Neutrophil (primary cell): Measurements from ENCODE around the gene EBF3.

Experiments used
- H3K27ac ChIP-seq: fragments of 200-600 bp; sonication (generic); 2 replicates; pipeline ENCODE4 v1.5.1; 2016; ENCODE audit warnings: mild to moderate bottlenecking, moderate library complexity
- H3K27me3 ChIP-seq: fragments of 200-600 bp; sonication (generic); 2 replicates; pipeline ENCODE4 v1.6.0; 2016; ENCODE audit warnings: mild to moderate bottlenecking
- H3K36me3 ChIP-seq: fragments of 200-600 bp; sonication (generic); 2 replicates; pipeline ENCODE4 v1.5.1; 2017
- H3K4me1 ChIP-seq, 2 experiments: fragments of 200-600 bp in 1 of 2; sonication (generic) in 1 of 2; 1 replicate in 1 of 2; 2 replicates in 1 of 2; pipeline versions ENCODE4 v1.5.1 to v1.6.1; 2013 to 2016; ENCODE audit warnings: low read depth in 1 of 2, low read length in 1 of 2, mild to moderate bottlenecking in 1 of 2, moderate library complexity in 1 of 2; ENCODE audit not compliant: control insufficient read depth in 1 of 2, insufficient read depth in 1 of 2
- H3K4me3 ChIP-seq, 2 experiments: fragments of 200-600 bp in 1 of 2; sonication (generic) in 1 of 2; 1 replicate in 1 of 2; 2 replicates in 1 of 2; pipeline ENCODE4 v1.5.1; 2013 to 2016; ENCODE audit warnings: low read depth in 1 of 2, low read length in 1 of 2, mild to moderate bottlenecking in 1 of 2, moderate library complexity in 1 of 2
- H3K9me3 ChIP-seq: fragments of 200-600 bp; sonication (generic); 2 replicates; pipeline ENCODE4 v1.5.1; 2016
- CTCF ChIP-seq: fragments of 200-600 bp; sonication (generic); IDR thresholded peaks from 2 replicates; pipeline ENCODE4 v1.5.1; 2016; ENCODE audit warnings: antibody characterized with exemption

Gene EBF3

DNA sequence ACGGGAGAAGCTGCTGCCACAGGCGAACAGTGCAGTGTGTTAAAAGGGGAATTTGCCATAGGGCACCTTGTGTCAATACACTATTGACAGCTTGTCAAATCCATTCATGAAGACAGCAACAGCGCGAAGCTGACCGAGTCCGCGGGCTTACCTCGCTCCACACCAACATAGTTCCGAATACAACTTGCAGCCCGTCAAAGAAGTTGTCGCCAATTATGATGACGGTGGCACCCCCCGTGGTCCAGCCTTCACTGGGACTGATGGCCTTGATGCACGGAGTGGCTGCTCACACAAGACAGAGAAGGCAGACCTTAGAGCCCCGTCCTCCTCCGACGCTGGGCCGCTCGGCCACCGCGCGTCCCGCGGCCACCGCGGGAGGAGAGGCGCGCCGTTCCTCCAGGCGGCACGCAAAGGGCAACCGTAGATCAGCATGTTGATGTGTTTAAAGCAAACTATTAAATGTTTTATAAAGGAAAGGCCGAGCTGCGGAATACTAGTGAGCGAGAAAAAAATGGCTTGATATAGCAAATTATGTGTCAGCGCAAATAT is 96.4 kb downstream of the EBF3 start:
- Histone ChIP-seq H3K4me1 (peaks cover 0 to 8% of the 10 kb centered on the region in 2 experiments), H3K36me3 (no peaks in the 10 kb centered on the region), H3K9me3 (no peaks in the 10 kb centered on the region), H3K27me3 (no peaks in the 10 kb centered on the region), H3K4me3 (no peak overlapping the region), H3K27ac (no peak overlapping the region)
- TF ChIP-seq CTCF = no peak

GRCh38 chr10:129866894-129867293 is 97.2 kb downstream of the EBF3 start:
- Histone ChIP-seq H3K4me1 (peaks cover 0 to 8% of the 10 kb centered on the region in 2 experiments), H3K4me3 (no peak overlapping the region), H3K9me3 (no peaks in the 10 kb centered on the region), H3K36me3 (no peaks in the 10 kb centered on the region), H3K27me3 (no peaks in the 10 kb centered on the region), H3K27ac (no peak overlapping the region)
- TF ChIP-seq CTCF = no peak

DNA sequence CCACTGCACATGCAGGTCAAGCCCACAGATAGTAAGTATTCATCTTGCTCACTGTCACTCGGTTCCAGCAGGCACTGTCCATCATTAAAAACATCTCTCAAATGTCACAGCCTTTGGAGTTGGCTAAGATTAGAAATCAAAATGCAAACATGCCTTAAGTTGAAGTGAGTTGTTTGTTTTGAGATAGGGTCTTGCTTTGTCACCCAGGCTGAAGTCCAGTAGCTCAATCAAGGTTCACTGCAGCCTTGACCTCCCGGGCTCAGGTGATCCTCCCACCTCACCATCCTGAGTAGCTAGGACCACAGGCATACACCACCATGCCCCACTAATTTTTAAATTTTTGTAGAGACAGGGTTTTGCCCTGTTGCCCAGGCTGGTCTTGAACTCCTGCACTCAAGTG is 98.1 kb downstream of the EBF3 start:
- Histone ChIP-seq H3K36me3 (no peaks in the 10 kb centered on the region), H3K27me3 (no peaks in the 10 kb centered on the region), H3K27ac (no peak overlapping the region), H3K4me3 (no peak overlapping the region), H3K4me1 (peaks cover 0 to 2% of the 10 kb centered on the region in 2 experiments), H3K9me3 (no peaks in the 10 kb centered on the region)
- TF ChIP-seq CTCF = no peak

GRCh38 chr10:129865413-129865812 is 98.7 kb downstream of the EBF3 start:
- no peaks in the 10 kb centered on the region for H3K27me3 ChIP-seq
- no peak for TF ChIP-seq CTCF
- H3K36me3 ChIP-seq = no peaks in the 10 kb centered on the region

DNA sequence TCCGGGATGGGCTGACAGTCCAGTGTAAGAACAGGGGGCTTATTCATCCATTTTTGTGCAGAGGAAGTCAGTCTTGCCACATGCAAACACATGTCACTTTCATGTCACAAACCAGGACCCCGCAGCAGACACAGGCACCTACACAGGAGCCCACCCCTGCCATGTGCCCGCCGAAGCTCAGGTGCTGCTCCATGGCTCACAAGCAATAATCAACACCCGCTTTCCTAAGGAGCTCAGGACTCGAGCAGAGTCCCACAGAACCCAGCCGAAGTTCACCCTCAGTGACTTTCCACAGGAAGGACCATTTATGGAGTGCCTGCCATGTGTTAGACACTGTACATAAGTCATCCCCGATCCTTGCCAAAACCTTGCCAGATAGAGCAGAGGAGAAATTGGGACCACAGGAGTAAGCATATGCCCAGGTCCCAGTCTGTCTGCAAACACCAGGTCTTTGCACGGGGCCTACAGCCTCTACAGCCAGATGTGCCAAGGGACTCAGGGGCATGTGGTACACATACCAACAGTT is 99.4 kb downstream of the EBF3 start:
- Histone ChIP-seq H3K4me1 (no peaks in the 10 kb centered on the region), H3K27ac (no peak overlapping the region), H3K36me3 (no peaks in the 10 kb centered on the region), H3K4me3 (no peak overlapping the region), H3K9me3 (no peaks in the 10 kb centered on the region), H3K27me3 (no peaks in the 10 kb centered on the region)
- TF ChIP-seq CTCF = no peak

More at GRCh38 chr10:129865413-129865812, 98.7 kb downstream of the EBF3 start:
- Histone ChIP-seq H3K27ac (no peak overlapping the region), H3K4me1 (no peaks in the 10 kb centered on the region), H3K9me3 (no peaks in the 10 kb centered on the region), H3K4me3 (no peak overlapping the region)

DNA sequence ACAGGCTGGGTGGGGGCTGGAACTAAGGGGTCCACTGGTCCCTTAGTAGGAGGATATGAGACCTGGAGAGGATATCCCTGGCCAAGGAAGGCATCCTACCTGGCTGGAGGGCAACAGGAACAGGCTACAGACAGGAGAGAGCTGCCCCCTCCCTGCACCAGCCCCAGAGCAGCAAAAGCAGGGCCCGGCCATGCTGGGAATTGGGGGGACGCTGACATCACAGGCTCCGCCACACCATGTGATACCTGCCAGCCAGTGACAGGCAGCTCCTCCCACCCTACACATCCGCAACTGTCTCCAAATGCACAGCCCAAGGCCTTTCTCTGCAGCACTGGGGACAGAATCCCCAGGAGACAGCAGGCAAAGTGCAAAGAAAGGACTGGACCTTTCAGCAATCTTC is 100.0 kb downstream of the EBF3 start:
- no peaks in the 10 kb centered on the region for H3K4me1 ChIP-seq
- TF ChIP-seq CTCF = no peak
- no peaks in the 10 kb centered on the region for H3K36me3 ChIP-seq
- no peaks in the 10 kb centered on the region for H3K9me3 ChIP-seq
- no peak overlapping the region for H3K4me3 ChIP-seq
- H3K27ac ChIP-seq = no peak overlapping the region
- H3K27me3 ChIP-seq = no peaks in the 10 kb centered on the region
